GM21381 (cell line): ENCODE results near the gene SYCP3.

Experiments used
- ATAC-seq: cut with Tn5 transposase; IDR thresholded peaks from one replicate; pipeline ENCODE4 v1.9.1; 2021; ENCODE audit warnings: mild to moderate bottlenecking, moderate library complexity; ENCODE audit not compliant: unreplicated experiment

Gene SYCP3

GRCh38 chr12:101738920-101739665, at the start of gene SYCP3:
Gene SYCP3 (minus strand): TSS chr12:101739462. CDS start chr12:101737935, 1,527 bp downstream.
- no peak for ATAC-seq

DNA sequence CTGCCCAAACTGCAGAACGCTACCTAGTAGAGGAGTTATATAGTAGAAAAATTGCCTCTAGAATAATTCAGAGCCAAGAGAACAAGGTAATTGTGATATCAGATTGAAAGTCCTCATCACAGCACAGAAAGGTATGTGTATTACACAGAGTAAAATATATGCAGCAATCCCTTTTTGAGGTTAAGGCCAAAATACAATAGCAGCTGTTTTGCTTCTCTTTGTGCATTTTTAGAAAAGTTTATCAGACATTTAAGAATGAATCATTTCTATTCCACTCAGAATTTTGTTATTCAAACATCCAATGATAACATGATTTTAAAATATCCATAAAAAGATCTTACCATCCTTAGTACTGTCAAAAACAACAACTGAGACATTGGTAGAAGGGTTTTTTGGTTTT, 46.4 kb upstream of the SYCP3 start:
- no peak for ATAC-seq

- ATAC-seq: no peak
These were observed 45.1 kb upstream of the SYCP3 start for GRCh38 chr12:101784376-101784775.

GRCh38 chr12:101783838-101784237, 44.6 kb upstream of the SYCP3 start:
- no peak for ATAC-seq

DNA sequence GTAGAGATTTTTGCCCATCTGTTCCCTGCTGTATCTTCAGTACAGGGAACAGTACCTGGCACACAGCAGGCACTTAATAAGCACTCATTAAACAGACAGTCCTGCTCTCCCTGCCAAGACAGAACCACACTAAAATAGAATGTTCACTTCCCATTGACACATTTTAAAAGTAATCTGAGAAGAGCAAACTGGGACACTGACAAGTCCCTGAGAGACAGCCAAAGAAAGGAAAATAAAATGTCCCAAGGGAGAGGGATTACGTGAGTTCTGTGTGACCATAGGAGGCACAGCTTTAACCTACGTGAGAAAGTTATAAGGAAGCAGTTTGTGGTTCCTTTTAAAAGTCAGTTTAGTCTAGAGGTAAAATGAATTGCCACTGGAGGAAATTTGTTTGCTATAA, 43.9 kb upstream of the SYCP3 start:
- ATAC-seq: no peak

GRCh38 chr12:101782273-101782731, 43.0 kb upstream of the SYCP3 start:
- no peak for ATAC-seq

GRCh38 chr12:101781834-101782233, 42.6 kb upstream of the SYCP3 start:
- no peak for ATAC-seq

GRCh38 chr12:101780599-101780998, 41.3 kb upstream of the SYCP3 start:
- ATAC-seq: no peak

- ATAC-seq: no peak
These were observed 40.4 kb upstream of the SYCP3 start for GRCh38 chr12:101779626-101780025.

DNA sequence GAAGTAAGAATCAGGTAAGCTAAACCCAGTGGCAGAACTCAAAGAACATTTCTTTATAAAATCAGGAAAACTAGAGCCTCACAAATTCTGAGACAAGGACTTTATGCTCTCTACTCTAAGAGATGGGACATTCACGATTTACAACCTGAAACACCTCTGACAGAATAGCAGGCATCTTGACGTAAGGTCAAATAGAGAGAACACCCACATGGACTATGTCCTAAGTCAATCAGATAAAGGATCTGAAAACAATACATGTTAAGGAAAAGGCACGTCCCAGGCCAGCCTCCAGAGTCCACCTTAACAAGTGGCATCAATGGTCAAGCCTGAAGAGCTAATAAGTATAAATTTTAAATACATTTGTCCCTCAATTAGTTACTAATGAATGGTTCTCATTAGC, 39.9 kb upstream of the SYCP3 start:
- no peak for ATAC-seq

DNA sequence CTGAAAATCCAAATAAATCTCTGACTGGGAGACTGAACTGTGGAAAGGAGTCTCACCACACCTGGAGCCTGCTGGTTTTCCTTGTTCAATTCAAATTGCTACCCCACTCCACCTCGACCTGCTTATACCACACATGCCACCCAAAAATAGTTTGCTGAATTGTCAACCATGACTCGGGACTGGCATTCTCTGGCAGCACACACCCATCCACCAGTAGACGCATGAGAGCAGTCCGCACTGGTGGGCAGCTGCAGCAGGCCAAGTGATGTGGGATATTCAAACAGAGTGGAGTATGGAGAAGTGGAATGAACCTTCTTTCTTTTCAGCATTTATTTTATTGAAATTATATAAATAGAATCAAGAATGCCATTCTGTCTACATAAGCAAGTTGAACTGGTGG, 38.7 kb upstream of the SYCP3 start:
- no peak for ATAC-seq

- no peak for ATAC-seq
These were observed 38.2 kb upstream of the SYCP3 start for GRCh38 chr12:101777485-101777884.

- ATAC-seq: no peak
These were observed 36.6 kb upstream of the SYCP3 start for GRCh38 chr12:101775816-101776215.

DNA sequence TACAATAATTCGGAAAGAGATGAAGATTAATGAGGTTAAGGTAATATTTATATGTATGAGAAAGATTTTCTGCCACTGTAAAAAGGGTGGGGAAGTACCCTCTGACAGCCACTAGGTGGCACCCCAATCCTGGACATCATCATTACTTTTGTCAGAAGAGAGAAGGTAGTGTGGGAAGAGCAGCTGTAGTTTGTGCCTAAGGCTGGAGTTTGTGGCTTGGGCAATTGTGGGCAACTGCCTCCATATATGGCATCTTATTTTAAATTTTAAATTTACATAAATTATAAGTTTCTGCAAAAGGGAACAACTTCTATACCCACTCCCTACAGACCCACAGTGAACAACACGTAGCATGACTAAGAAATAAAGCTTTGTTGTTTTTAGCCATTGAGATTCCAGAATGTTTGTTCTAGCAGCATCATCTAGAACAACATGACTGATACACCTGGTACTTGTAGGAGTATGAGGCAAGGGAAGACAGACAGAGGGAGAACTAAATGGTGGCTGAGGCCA, 34.4 kb upstream of the SYCP3 start:
- ATAC-seq: peak; percentile 87

DNA sequence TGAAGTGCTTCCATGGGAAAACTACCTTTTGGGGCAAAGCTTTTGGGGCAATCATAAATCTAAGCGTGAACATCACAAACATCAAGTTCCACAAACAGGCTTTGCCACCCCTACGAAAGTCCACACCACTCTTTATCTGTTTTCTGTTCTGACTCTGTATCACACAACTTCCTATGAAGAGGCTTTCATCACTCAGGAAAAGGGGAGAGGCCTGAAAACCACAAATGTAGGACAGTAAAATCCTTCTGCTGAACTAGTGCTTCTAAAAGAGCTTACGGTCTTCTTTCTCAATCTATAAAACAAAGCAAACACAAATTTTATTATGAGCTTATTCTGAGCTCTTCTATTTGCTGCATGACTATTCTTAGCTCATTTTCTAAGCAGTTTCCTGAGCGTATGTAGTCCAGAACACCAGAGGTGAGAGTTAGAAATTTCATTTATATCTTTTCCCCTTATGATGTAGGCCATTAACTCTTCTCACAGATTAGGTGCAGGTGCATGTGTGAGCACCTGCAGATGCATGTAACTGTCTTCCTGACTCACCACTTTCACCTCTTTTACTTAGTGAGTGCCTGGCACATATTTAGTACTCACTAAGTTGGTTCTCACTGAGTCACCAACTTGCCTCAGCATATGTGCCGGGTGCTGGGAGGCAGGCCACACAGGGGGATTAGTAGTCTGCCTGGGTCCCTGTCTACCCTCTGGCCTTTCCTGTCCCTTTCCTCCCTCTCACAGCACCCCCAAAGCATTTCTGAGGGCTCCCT, 32.9 kb upstream of the SYCP3 start:
- ATAC-seq: no peak

DNA sequence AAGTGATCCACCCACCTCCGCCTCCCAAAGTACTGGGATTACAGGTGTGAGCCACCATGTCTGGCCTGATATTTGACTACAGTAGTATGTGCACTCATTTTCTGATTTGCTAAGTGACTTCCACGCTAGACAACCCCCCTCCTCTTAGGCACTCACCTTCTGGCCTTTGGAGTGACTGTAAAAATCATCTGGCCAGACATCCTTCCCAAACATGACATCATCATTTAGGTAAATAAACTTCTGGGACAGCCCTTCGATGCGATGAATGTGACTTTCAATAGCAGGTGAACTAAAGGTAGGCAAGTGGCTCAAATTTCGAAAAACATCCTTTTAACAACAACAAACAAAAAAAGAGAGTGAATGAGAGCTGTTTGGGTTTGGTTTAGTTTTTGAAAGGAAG, 30.6 kb upstream of the SYCP3 start:
- no peak for ATAC-seq

DNA sequence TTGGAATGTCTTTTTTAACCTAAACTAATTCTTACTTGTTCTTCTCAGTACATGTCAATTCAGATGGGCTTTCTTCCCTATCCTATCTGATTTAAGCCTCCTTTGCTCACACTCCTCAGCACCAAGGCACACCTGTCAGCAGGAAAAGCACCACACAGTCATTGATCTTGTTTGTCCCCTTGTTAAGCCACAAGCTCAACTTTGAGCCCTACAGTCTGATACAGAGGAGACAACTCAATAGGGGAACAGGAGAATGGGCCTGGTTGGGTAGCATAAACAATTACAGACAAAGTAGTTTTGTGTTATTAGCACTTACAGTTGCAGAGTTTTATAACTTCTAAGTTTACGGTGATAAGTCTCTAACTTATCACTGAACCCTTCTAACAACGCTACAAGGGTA, 29.5 kb upstream of the SYCP3 start:
- ATAC-seq: no peak

DNA sequence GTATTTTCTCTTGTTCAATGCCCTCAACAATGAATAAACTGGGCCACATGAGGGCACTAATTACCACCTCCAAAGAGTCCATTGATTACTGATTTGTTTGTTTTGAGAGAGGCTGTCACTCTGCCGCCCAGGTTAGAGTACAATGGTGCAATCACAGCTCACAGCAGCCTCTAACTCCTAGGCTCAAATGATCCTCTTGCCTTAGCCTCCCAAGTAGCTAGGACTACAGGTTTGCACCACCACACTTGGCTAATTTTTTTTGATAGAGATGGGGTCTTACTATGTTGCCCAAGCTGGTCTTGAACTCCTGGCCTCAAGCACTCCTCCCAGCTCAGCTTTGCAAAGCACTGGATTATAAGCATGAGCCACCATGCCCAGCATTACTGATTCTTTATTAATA, 28.3 kb upstream of the SYCP3 start:
- no peak for ATAC-seq

DNA sequence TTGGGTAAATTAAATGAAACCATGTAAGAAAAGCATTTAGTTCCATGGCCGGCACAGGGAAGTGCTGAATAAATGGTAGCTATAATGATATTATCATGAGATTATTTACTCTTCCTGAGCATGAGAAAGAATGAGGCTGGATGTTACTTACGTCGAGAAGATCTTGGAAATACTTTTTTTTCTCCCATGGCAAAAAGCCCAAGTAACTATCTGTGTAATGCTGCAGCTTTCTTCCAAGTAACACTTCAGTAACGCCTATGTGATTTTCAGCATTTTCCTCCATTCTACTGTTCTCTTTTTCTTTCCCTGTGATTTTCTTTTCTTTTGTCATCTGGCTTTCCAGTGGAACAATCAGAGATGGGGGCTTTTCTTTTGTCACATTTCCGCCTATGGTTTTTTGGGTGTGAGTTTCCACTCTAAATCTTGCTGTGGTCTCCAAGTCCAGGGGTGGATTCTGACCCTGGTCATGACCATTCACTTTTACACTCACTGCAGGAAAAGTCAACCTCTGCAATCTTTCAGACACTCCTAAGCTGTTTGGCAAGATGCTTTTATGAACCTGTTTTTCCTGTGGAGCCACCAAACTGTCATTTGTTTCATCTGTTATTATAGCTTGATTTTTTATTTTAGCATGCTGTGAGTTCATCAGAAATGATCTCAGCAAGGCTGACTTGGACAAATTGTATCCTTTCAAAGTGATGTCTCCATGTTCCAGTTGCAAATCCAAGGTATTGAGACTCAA, 25.0 kb upstream of the SYCP3 start:
- no peak for ATAC-seq

DNA sequence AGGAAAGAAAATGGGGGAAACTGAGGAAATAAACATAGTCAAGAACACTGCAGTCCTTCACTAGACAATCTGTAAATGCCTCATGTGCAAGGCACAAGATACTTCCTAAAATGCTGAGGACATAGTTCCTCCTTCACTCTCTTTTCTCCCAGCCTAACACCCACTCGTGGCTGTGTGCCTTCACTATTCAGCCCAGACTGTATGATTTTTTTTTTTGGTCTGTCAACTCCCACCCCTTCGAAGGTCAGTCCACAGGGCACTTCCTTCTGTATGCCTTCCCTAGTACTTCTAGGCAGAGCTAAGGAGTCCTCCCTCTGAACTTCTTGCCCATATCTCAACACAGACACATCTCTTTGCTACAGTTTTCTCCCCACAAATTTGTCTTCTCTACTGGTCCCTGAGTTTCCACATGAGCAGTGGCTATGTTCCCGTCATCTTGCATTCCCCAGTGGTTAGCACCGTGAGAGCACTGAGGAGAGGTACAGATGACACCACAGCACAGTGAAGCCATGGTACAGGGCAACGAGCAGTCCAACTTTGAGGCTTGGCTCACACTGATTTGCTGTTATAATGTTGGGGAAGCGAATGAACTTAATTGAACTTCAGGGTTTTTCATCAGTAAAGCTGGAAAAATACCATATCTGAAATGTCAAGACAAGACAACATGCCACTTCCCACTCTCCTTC, 24.1 kb upstream of the SYCP3 start:
- no peak for ATAC-seq

GRCh38 chr12:101761781-101762180, 22.5 kb upstream of the SYCP3 start:
- ATAC-seq: no peak
